Body of pancreas (tissue), 4 donors: Measurements from ENCODE around the gene FAM3D.
"Not testable (repeated sequence)": the region's sequence is repeated elsewhere in the genome, so short reads cannot be mapped to it uniquely, and the experiment has no call there.

Experiments
- POLR2A ChIP-seq, 3 donors: fragments of 450-650 bp; IDR thresholded peaks; one replicate each; pipeline ENCODE4 v1.6.1; 2016; ENCODE audit warnings: antibody characterized with exemption in 3 of 3, mild to moderate bottlenecking in 2 of 3
- TF ChIP-seq, protein P1 (sequence below), 7 experiments: fragments of 450-650 bp in 4 of 7; fragments of 200-600 bp in 3 of 7; sonication (generic) in 3 of 7; IDR thresholded peaks; one replicate each; pipeline ENCODE4 v1.5.1; 2016 to 2019; ENCODE audit warnings: antibody characterized with exemption in 7 of 7

DNA sequence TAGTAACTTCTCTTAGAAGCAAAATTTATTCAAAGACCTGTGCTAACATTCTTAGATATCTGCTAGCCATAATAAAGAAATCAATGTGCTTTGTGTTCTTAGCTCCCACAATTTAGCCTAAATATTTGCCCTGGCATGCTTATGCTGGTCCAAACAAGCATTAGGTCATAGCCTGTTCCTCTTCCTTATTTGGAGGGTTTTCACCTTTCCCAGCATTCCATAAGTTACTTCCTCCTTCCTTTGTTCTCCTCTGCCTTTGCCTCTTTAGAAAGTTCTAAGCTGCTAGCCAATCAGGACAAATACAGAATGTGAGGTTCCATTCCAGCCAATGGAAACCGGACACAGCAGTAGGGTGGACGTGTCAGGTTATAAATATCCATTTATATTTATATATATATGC is 37.7 kb upstream of the FAM3D start:
- TF ChIP-seq, protein P1, sequence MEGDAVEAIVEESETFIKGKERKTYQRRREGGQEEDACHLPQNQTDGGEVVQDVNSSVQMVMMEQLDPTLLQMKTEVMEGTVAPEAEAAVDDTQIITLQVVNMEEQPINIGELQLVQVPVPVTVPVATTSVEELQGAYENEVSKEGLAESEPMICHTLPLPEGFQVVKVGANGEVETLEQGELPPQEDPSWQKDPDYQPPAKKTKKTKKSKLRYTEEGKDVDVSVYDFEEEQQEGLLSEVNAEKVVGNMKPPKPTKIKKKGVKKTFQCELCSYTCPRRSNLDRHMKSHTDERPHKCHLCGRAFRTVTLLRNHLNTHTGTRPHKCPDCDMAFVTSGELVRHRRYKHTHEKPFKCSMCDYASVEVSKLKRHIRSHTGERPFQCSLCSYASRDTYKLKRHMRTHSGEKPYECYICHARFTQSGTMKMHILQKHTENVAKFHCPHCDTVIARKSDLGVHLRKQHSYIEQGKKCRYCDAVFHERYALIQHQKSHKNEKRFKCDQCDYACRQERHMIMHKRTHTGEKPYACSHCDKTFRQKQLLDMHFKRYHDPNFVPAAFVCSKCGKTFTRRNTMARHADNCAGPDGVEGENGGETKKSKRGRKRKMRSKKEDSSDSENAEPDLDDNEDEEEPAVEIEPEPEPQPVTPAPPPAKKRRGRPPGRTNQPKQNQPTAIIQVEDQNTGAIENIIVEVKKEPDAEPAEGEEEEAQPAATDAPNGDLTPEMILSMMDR (IDR thresholded peaks at IDR 0.05): not testable (repeated sequence)
- not testable (repeated sequence) for TF ChIP-seq POLR2A (IDR thresholded peaks at IDR 0.05)
